HG03280 (cell line): Measurements from ENCODE around the gene G6PD.
"Not testable (repeated sequence)": the region's sequence is repeated elsewhere in the genome, so short reads cannot be mapped to it uniquely, and the experiment has no call there.

Experiments
- ATAC-seq: cut with Tn5 transposase; IDR thresholded peaks from one replicate; pipeline ENCODE4 v1.9.1; 2021; ENCODE audit warnings: mild to moderate bottlenecking, moderate library complexity; ENCODE audit not compliant: unreplicated experiment

The G6PD gene

DNA sequence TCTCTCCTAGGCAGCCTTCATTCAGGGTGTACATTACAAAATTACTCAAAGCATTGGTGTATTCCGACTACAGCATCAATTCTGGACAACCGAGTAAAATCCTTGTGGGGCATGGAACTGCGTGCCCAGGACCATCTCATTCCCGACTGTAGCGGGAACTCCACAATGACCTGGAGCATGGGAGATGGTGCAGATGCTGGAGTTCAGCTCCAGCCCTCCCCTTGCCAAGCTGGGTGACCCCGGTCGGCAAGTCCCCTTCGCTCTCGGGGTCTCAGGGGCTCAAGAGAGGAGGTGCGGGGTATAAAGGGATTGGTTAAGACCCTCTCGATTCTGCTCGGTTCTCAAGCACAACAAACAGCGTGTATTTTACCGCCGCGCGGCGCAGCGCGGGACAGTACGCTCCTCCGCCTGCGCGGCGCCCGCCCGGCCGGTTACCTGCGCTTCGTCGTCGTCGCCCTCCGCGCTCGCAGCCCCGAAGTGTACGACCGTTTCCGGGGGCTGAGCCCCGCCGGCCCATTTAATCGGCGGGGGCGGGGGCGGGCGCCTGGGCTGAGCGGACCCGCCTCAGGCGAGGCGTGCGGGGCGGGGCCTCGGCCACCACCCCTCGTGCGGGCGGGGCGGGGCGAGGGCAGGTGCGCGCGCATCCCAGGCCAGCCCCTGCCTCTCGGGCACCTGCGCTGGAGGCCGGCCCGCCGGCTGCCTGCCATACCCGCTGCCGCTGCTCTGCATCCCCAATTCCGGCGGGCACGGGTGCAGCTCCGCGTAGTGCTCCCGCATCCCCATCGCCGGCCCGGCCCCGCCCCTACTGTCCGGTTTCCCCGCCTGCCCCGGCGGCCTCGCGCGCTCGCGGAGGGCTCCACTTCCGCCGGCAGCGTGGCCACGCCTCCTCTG, at the start of gene G6PD:
TSS of gene G6PD (minus strand) at position 493 of the 891 bp plus-strand sequence. CDS start 691 bp downstream, outside the sequence.
- peak; percentile 53 for ATAC-seq

DNA sequence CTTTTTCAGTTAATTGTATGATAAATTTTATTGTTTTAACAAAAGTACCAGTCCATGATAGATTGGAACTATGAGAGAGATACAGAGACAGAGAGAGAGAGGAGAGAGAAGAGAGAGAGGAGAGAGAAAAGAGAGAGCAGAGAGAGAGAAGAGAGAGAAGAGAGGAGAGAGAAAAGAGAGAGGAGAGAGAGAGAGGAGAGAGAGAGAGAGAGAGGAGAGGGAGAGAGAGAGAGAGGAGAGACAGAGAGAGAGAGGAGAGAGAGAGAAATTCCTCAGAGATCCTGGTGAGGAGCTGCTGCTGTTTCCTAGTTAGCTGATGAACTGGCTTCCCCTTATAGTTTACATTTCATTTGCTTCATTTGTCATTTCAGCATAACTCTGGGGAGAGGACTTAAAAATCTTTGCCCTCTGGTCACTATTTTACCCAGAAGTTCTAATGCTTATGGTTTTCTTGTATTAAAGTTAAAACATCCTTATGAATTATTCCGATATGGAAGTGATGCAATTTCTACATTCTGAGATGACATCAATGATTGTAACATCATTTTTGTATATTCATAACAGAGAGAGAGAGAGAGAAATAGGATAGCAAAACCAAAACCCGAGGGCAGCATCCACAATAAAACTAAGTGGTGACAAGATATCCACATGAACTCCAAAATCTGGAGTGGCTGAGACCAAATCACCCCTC, 49.1 kb upstream of the G6PD start:
- no peak for ATAC-seq

DNA sequence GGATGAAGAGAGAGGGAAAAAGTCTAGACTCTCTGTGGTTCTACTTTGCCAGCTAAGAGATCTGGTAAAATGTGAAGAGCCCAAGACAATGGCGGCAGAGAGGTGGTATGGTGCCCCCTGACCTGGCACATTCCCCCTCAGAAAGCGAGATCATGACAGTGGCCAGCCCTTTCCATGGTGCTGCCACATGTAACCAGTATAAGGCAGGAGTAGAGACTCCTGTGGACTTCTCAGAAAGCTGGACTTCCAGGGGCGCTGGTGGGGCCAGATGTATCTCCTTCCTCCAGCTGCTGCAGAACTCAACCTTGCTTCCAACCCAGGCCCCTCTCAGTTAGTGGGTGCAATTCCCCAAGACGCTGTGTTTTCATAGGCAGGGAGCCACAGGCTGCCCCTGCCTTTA, 47.8 kb upstream of the G6PD start:
- no peak for ATAC-seq

DNA sequence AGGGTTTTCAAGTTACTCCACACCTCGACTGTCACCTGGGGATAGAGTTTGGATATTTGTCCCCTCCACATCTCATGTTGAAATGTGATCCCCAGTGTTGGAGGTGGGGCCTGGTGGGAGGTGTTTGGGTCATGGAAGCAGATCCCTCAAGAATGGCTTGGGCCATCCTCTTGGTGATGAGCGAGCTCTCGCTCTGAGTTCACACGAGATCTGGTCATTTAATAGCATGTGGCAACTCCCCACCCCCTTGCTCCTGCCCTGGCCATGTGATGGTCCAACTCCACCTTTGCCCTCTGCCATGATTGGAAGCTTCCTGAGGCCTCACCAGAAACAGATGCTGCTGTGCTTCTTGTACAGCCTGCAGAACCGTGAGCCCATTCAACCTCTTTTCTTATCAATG, 46.6 kb upstream of the G6PD start:
- no peak for ATAC-seq

DNA sequence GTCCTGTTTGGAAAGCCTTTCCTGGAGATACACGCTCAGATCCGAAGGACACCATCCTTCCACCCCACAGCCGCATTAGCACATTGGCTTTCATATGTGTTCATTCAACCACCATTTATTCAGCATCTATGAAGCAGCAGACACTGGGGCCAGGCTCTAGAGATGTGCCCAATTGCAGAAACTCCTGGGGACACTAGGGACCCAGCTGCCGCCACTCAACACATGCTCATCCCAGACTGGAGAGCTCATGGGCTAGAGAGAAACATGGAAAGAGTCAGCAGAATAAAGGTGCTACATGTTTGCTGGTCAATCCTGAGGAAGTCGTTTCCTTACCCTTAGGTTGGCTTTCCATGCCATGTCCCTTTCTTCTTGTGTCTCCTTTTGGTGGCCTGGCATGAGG, 45.9 kb upstream of the G6PD start:
- ATAC-seq = no peak

DNA sequence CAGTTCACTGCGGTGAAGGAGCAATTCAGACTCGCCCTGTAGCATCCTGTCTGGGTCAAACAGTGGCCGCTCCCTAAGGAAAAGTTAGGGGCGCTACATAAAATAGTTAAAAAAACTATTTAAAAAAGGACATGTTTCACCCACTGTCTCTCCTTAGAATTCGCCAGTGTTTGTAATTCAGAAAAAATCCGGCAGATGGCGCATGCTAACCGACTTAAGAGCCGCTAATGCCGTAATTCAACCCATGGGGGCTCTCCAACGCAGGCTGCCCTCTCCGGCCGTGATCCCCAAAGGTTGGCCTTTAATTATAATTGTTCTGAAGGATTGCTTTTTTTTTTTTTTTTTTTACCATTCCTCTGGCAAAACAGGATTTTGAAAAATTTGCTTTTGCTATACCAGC, 43.8 kb upstream of the G6PD start:
- ATAC-seq = not testable (repeated sequence)

DNA sequence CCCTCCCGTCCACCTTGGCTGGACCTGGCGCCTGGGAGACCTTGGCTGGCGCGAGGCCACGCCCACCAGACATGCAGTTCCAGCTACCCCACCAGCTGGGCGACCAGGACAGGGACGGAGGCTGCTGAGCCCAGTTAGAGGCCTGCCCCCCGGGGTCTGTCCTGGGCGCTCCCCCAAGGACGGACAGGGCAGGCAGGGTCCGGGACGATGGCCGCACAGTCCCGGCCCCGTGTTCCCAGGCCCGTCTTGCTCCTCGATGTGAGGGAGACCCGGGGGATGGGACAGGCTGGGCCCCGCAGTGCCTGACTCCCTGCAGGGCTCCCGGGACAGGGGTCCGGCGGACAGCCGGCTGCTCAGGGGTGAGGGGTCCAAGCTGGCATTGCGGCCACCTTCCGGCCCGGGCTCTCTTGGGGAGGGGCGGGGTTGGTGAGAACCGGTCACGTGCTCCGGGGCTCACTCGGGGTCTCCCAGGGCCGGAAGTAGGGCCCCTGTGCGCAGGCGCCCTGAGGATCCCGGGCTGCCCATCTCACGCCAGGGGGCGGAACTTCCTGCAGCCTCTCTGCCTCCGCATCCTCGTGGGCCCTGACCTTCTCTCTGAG, 38.0 kb upstream of the G6PD start, which contains the start of gene CTAG1A:
TSS of gene CTAG1A (plus strand) at position 549 of the 599 bp plus-strand sequence. CDS start 74 bp downstream, outside the sequence.
- not testable (repeated sequence) for ATAC-seq

DNA sequence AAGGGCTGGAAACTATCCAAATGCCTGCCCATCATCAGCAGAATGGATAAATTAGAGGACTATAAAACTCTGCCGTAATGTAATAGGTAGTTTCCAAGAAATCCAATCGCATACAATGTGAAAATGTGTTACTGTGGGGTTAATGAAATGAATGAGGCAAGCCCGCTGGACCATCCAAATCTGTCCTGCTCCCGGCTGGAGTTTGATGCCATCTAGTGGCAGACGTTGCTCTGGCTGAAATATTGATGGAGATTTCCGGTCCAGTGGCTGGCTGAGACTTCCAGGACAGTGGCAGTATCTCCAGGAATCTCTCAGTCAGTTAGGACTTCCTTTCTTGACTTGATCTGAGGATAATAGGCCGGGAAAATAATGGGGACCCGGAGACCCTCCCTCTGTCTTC, 36.3 kb upstream of the G6PD start:
- ATAC-seq = not testable (repeated sequence)

DNA sequence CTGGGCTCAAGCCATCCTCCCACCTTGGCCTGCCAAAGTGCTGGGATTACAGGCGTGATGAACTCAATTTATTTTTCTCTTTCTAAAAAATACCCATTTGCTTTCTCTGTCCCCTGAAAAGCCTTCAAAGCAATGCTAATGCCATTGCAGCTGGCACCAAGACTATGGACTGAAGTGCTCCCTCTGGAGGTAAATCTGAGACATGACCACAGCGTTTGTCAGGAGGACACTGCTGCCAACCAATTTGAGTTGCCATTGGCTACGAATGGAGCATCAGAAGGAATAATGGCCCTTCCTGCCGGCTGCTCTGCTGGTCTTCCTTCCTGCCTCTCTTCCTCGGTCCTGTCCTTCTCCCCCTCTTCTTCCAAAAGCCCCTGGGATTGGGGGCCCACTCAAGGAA, 28.4 kb upstream of the G6PD start:
- not testable (repeated sequence) for ATAC-seq

DNA sequence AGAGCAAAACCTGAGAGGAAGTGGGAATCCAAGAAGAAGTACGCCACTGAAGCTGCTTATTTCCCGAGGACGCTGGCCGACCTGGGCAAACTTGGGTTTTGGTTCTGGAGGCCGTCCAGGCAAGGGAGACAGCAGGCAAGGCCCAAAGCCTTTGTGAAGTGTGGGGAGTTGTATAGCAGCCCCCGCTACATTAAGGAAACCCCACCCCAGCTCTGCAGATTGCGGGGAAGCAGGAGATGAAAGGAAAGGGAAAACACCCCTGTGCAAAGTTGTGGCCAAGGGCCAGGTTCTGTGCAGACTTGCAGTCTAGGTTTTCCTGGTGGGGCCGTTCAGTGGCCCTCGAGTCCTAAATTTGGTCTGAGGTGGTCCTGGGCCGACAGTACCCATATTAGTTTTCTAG, 26.4 kb upstream of the G6PD start:
- ATAC-seq = not testable (repeated sequence)

DNA sequence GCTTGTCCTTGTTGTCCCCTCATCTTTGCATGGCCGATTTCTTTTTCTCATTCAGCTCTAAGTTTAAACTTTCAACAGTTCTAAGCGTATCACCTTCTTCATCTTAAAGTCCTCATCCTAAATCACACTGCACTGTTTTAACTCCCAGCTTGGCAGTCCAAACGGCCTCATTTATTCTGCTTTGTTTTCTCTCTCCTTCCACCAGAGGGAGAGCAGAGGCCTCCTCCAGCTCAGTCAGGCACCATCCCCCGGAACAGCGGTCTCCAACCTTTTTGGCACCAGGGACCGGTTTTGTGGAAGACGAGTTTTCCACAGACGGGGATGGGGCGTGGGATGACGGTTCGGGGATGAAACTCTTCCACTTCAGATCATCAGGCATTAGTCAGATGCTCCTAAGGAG, 23.7 kb upstream of the G6PD start:
- ATAC-seq = not testable (repeated sequence)

DNA sequence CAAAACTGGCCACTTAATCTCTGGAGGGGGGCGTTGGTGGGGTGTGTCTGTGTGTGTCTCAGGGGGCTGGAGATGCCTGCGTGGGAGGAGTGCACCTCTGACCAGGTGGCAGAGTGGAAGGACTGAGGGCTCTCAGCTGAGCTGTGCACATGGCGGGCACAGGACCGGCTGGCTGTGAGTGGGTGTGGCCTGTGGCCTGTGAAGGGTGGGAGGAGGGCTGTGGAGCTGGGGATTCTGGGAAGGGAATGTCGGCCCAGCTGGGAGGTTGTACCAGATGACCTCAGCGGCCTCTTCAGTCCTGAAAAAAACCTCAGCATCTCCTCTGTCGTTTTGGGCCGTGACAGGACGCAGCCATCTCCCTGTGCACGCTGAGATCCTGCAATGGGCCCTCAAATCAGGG, 15.6 kb upstream of the G6PD start:
- not testable (repeated sequence) for ATAC-seq

DNA sequence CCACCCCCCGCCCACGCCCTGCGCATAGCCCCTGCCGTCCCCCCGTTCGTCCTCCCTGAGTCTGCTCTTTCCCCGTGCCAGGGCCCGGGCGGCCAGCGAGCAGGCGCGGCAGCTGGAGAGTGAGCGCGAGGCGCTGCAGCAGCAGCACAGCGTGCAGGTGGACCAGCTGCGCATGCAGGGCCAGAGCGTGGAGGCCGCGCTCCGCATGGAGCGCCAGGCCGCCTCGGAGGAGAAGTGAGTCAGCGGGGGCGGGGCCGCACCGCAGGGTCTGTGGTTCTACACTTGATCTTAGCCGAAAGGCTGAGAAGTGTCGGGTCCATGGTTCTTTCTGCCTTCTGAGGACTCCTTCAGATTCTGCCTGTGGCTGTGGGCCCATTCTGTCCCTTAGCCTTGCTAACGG, 13.7 kb upstream of the G6PD start:
- ATAC-seq = not testable (repeated sequence)

DNA sequence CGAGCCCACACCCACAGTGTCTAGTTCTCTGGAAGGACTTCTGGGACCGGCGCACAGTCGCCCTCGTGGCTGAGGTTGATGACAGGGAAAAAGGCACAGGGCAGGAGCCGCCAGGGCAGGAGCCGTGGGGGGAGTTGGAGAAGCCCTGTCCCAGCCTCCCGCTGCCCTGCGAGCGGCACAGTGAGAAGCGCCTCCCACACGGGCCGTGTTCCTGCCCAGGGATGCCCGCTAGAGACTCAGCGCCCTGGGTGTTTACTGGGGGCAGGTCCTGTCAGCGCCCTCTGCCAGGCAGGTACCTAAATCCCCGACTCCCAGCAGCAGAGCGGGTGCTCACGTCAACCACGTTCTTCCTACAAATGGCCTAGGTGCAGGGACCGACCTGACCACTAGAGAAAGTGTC, 12.2 kb upstream of the G6PD start:
- not testable (repeated sequence) for ATAC-seq

DNA sequence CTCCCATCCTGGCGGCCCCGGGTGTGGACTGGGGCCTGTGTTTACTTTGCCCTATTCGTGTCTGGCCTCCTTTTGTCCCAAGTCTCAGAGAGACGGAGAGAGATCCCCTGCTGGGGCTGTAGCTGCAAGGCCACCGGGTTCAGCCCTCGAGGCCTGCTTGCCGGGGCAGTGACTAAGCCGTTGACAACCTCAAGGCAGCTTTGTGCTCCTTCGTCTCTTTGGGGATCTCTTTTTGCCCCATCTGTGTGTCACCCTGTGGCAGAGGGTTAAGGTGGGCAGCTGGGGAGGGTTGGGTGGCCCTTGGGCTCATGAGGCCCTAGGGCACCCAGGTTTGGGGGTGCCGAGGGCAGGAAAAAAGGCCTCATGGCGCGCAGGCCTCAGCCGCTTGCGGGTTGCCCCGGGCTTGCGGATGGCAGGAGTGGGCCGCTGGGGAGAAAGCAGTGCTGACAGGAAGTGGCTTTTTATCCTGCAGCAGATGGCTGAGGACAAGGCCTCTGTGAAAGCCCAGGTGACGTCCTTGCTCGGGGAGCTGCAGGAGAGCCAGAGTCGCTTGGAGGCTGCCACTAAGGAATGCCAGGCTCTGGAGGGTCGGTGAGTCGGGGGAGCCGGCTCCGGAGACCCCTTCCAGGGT, 11.5 kb upstream of the G6PD start:
- not testable (repeated sequence) for ATAC-seq

DNA sequence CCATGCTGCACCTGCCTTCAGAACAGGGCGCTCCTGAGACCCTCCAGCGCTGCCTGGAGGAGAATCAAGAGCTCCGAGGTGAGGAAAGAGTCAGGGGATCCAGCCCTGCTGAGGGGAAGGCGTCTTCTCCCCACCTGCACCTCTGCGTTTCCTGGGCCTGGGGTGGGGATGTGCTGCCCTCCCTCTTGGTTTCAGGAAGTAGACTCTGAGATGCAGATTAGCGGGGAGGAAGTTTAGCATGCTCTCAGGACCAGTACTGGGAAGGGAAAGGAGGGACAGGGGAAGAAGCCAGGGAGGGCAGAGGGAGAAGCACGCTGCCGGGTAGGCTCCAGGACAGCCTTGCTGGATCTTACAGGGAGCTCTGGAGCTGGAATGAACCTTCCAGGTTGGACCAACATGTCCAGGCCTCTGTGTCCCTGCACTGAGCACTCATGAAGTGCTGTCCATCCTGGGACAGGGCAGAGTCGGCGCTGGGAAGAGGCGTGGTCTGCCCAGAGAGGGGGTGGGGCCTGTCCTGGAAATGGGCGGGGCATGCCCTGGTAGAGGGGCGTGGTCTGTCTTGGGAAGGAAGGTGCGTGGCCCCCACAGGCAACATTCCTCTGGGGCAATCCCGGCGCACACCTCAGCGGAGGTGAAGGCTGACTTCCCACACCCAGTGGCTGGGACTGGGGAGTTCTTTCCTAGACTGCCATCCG, 5.6 kb upstream of the G6PD start:
- not testable (repeated sequence) for ATAC-seq

DNA sequence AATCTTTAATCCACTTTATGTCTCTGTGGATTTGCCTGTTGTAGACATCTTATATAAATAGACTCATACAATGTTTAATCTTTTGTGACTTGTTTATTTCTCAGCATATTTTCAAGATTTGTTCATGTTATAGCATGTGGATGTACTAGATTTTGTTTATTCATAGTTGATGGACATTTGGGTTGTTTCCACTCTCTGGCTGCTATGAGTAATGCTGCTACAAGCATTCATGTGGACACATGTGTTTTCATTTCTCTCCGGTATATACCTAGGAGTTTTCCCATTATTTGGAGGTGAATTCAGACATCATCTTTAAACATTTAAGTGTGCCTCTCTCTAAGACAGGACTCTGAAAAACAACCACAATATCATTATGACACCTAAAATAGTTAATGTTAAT, 3.1 kb upstream of the G6PD start:
- no peak for ATAC-seq

DNA sequence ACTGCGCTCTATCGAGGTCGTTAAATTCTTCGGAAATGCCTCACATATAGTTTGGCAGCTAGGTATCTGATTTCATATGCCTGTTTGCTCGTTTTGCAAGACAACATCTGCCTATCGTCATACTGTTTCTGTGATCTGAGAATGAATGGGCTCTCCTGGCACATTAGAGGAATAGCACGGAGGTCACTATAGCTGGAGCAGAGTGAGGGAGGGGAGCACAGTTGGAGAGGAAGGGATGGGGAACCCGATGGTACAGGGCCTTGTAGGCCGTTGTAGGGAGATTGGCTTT, 1.3 kb upstream of the G6PD start:
- no peak for ATAC-seq

DNA sequence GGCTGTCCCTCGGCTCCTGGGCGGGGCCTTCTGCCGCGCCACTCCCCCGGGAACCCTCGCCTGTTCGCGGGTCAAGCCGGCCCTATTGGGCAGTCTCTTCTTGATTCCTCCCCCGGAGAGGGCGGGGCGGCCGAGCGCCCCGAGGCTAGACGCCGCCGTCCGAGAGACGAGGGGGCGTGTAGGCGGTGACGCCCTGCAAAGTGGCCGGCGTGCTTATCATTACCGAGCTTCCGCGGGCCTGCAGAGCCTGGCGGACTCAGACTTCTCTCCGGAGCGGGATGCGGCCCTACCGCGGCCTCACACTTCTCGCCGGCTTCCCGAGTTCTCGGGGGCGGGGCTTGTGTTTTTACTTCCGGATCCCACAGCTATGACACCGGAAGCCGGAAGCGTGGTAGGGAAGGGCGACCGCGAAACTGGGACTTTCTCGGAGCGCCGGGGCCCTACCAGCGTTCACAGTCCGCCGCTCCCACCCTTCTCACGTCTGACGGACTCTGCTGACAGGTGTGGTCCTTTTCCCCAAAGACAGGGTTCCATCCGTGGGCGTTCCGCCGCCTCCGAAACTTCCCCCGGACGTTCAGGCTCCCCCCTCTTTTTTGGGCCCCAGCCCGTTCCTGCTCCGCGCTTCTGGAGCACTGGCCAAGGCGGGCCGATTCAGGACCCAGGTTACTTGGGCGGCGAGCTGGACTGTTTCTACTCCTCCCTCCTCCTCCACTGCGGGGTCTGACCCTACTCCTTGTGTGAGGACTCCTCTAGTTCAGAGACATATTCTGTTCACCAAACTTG, 790 bp upstream of the G6PD start, which contains the start of gene IKBKG:
TSS of gene IKBKG (plus strand) at position 376 of the 783 bp plus-strand sequence. CDS start 4,383 bp downstream, outside the sequence.
- peak; percentile 81 for ATAC-seq
